GM12878 (cell line): Measurements from ENCODE around the gene COL24A1. TPM values are rescaled to one million over a fixed set of nuclear protein-coding genes. Genes with fewer than 3 reads are reported as not detected.

Source experiments
- ATAC-seq: fragments of 200-7000 bp; cut with Tn5 transposase; 3 replicates; pipeline ENCODE4 v1.9.1; 2020; ENCODE audit warnings: mild to moderate bottlenecking, moderate library complexity
- BruUV-seq: library from RNA; stranded (reverse); fragments of 400-500 nt; replicated peaks from 2 replicates; lab custom pipeline; 2021; lab: Mats Ljungman, UMichigan
- CTCF ChIA-PET: fragments of 300-600 bp; sonication (Branson Sonifier 250); formaldehyde crosslinking; extraction: SDS; loops from one replicate; lab custom pipeline; 2021; ENCODE audit warnings: inconsistent platforms; lab: Yijun Ruan, JAX
- POLR2A ChIA-PET: fragments of 350-600 bp; formaldehyde crosslinking; extraction: SDS; loops from one replicate; lab custom pipeline; 2021; ENCODE audit warnings: inconsistent platforms; lab: Charles Lee
- RAD21 ChIA-PET: fragments of 300-600 bp; sonication (Branson Sonifier 250); formaldehyde crosslinking; loops from one replicate; lab custom pipeline; 2023; ENCODE audit warnings: antibody characterized with exemption; ENCODE audit not compliant: unreplicated experiment; lab: Charles Lee
- SMC1A ChIA-PET: fragments of 300-600 bp; sonication (Branson Sonifier 250); formaldehyde crosslinking; loops from one replicate; lab custom pipeline; 2023; ENCODE audit not compliant: unreplicated experiment, uncharacterized antibody; lab: Charles Lee
- DNase-seq: peaks from one replicate; pipeline ENCODE4 v3.0.0-alpha.2; 2011; ENCODE audit warnings: low read depth, low spot score
- FAIRE-seq: peaks from 3 replicates; lab custom pipeline; 2011; peaks lifted over from hg19 to GRCh38; lab: Jason Lieb, UNC
- H2AFZ ChIP-seq: 2 replicates; pipeline ENCODE4 v1.6.0; 2011; ENCODE audit warnings: low read depth, low read length, control low read depth; ENCODE audit not compliant: control insufficient read depth
- H3K27ac ChIP-seq: 2 replicates; pipeline ENCODE4 v1.5.1; 2011; ENCODE audit warnings: control low read depth; ENCODE audit not compliant: control insufficient read depth, insufficient read depth
- H3K27me3 ChIP-seq, 2 experiments: replicated peaks in 1 of 2; 2 replicates each; pipeline versions ENCODE4 v1.6.0 to v1.6.1; 2011; ENCODE audit warnings: low read length in 1 of 2; ENCODE audit not compliant: control insufficient read depth in 2 of 2, insufficient read depth in 2 of 2
- H3K36me3 ChIP-seq, 2 experiments: 2 replicates each; pipeline ENCODE4 v1.5.1; 2011; ENCODE audit warnings: low read length in 1 of 2; ENCODE audit not compliant: control insufficient read depth in 2 of 2, insufficient read depth in 2 of 2
- H3K4me1 ChIP-seq: 2 replicates; pipeline ENCODE4 v1.6.1; 2011; ENCODE audit warnings: mild to moderate bottlenecking, low read length, moderate library complexity, mixed read lengths; ENCODE audit not compliant: control insufficient read depth, insufficient read depth
- H3K4me2 ChIP-seq: 2 replicates; pipeline ENCODE4 v1.6.0; 2011; ENCODE audit warnings: control low read depth; ENCODE audit not compliant: control insufficient read depth, insufficient read depth
- H3K4me3 ChIP-seq: fragments of 200-600 bp; sonication (generic); 2 replicates; pipeline ENCODE4 v1.5.1; 2016
- H3K79me2 ChIP-seq: 2 replicates; pipeline ENCODE4 v1.6.0; 2011; ENCODE audit warnings: low read length; ENCODE audit not compliant: control insufficient read depth, insufficient read depth
- H3K9ac ChIP-seq: 2 replicates; pipeline ENCODE4 v1.8.0; 2011; ENCODE audit warnings: low read length, control low read depth, mixed read lengths; ENCODE audit not compliant: control insufficient read depth, insufficient read depth
- H3K9me3 ChIP-seq: replicated peaks from 3 replicates; pipeline ENCODE4 v1.5.1; 2011; ENCODE audit warnings: mild to moderate bottlenecking, low read length; ENCODE audit not compliant: control insufficient read depth, insufficient read depth
- H4K20me1 ChIP-seq: 2 replicates; pipeline ENCODE4 v1.6.0; 2011; ENCODE audit not compliant: control insufficient read depth, insufficient read depth
- CBFB ChIP-seq: IDR thresholded peaks from 2 replicates; pipeline ENCODE4 v1.6.1; 2016; ENCODE audit warnings: antibody characterized with exemption, low read depth
- IKZF1 ChIP-seq: fragments of 450-650 bp; conservative IDR thresholded peaks from 2 replicates; pipeline ENCODE4 v1.6.1; 2017; ENCODE audit warnings: antibody characterized with exemption, mild to moderate bottlenecking
- MTA3 ChIP-seq: IDR thresholded peaks from 2 replicates; pipeline ENCODE4 v1.6.1; 2012; ENCODE audit warnings: low read length, inconsistent platforms, borderline replicate concordance
- MYB ChIP-seq: fragments of 150-350 bp; IDR thresholded peaks from 2 replicates; pipeline ENCODE4 v1.6.1; 2014; ENCODE audit warnings: mild to moderate bottlenecking, low read depth, low read length, borderline replicate concordance
- TARDBP ChIP-seq: IDR thresholded peaks from 2 replicates; pipeline ENCODE4 v1.6.1; 2016; ENCODE audit warnings: borderline replicate concordance
- ZNF274 ChIP-seq: IDR thresholded peaks from one replicate; pipeline ENCODE4 v1.8.0; 2011; ENCODE audit not compliant: insufficient read length, insufficient read depth
- in situ Hi-C: fragments of 300-500 bp; cut with MboI; formaldehyde crosslinking; loops from 9 replicates; pipeline ENCODE4 v1.14.3; 2018; ENCODE audit warnings: mixed read lengths
- intact Hi-C: fragments of 100-400 bp; cut with micrococcal nuclease; formaldehyde crosslinking; loops from one replicate; pipeline ENCODE4 v1.14.2; 2022; ENCODE audit not compliant: unreplicated experiment
- polyA plus RNA-seq, 11 experiments: library from polyadenylated mRNA; depleted of rRNA in 4 of 11; unstranded in 6 of 11; stranded (reverse) in 5 of 11; fragments of >200 nt; fragmentation: Nextera tagmentation in 4 of 11; fragmentation: Illumina TruSeq in 1 of 11; extraction: Ambion mirVana in 4 of 11; extraction: Trizol in 1 of 11; gene quantifications; 1 replicate in 1 of 11; 2 replicates in 10 of 11; pipeline versions ENCODE4 v1.2.1 to v1.2.3, GENCODE V29; 2011 to 2016; ENCODE audit warnings: inconsistent platforms in 2 of 11, missing spikeins in 2 of 11, low read depth in 1 of 11
- total RNA-seq, 4 experiments: library from RNA; depleted of rRNA in 3 of 4; stranded (reverse); fragments of >200 nt in 3 of 4; fragmentation: Illumina TruSeq in 1 of 4; extraction: Trizol in 1 of 4; gene quantifications; 2 replicates each; pipeline versions ENCODE4 v1.2.1 to v1.2.3, GENCODE V29; 2013 to 2021
- TF ChIP-seq, protein P1 (sequence below): fragments of 450-650 bp; formaldehyde crosslinking; IDR thresholded peaks from 2 replicates; pipeline ENCODE4 v1.5.0; 2022; ENCODE audit warnings: mild to moderate bottlenecking, missing genetic modification characterization
- TF ChIP-seq, protein P2 (sequence below): IDR thresholded peaks from 2 replicates; pipeline ENCODE4 v1.6.1; 2012; ENCODE audit warnings: mild to moderate bottlenecking, low read depth, low read length
- TF ChIP-seq, protein P3 (sequence below): IDR thresholded peaks from 2 replicates; pipeline ENCODE4 v1.6.1; 2011; ENCODE audit warnings: borderline replicate concordance, low read depth, mild to moderate bottlenecking, moderate library complexity, low read length; ENCODE audit not compliant: insufficient read depth, poor library complexity, severe bottlenecking

Gene COL24A1
- total and polyA plus RNA-seq, 10 of the 15 experiments (the other 5 are each of a cell fraction or from before 2014, with no cell fraction given) = 0.19 to 4.1 (median 2.0) TPM

DNA sequence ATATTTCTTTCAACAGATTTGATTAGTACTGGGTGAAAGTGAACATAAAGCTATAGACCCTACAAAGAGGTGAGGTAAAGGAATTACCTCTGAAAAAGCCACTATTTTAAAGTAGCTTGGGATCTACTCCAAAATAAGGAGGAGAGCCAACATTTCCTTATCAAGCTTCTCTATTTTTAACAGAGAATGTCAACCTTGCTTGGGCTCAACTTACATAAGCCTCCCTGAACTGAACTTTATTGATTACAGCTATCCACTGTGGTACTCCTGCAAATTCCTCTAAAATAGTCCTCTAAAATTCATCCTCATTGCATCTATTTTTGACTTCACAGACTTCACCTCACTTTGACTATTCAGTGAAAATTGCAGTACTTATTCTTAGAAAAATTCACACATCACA is 458.7 kb downstream of the COL24A1 start:
- no peak overlapping the region for H3K9ac ChIP-seq
- FAIRE-seq (peak; percentile 66), ATAC-seq (no peak), DNase-seq (no peak)
- no peaks in the 10 kb centered on the region for H4K20me1 ChIP-seq
- H3K4me2 ChIP-seq = no peak overlapping the region
- no TSS peak for BruUV-seq
- no peaks in the 10 kb centered on the region for H3K4me1 ChIP-seq
- no peak overlapping the region for H3K27ac ChIP-seq
- H3K79me2 ChIP-seq = peaks cover 3% of the 10 kb centered on the region
- in situ Hi-C loops (loop anchor here (10.0 kb wide), 1 partner anchor 393 kb away; no protein-coding TSS in a partner anchor), intact Hi-C loops (loop anchor here (10.0 kb wide), 1 partner anchor 393 kb away; no protein-coding TSS in a partner anchor)
- no peak overlapping the region for H3K4me3 ChIP-seq
- H3K9me3 ChIP-seq = no peaks in the 10 kb centered on the region; the same call in 2 of the 3 replicates
- TF ChIP-seq MTA3 (no peak), IKZF1 (no peak), MYB (no peak), CBFB (no peak), TARDBP (no peak), ZNF274 (no peak)
- TF ChIP-seq, protein P1, sequence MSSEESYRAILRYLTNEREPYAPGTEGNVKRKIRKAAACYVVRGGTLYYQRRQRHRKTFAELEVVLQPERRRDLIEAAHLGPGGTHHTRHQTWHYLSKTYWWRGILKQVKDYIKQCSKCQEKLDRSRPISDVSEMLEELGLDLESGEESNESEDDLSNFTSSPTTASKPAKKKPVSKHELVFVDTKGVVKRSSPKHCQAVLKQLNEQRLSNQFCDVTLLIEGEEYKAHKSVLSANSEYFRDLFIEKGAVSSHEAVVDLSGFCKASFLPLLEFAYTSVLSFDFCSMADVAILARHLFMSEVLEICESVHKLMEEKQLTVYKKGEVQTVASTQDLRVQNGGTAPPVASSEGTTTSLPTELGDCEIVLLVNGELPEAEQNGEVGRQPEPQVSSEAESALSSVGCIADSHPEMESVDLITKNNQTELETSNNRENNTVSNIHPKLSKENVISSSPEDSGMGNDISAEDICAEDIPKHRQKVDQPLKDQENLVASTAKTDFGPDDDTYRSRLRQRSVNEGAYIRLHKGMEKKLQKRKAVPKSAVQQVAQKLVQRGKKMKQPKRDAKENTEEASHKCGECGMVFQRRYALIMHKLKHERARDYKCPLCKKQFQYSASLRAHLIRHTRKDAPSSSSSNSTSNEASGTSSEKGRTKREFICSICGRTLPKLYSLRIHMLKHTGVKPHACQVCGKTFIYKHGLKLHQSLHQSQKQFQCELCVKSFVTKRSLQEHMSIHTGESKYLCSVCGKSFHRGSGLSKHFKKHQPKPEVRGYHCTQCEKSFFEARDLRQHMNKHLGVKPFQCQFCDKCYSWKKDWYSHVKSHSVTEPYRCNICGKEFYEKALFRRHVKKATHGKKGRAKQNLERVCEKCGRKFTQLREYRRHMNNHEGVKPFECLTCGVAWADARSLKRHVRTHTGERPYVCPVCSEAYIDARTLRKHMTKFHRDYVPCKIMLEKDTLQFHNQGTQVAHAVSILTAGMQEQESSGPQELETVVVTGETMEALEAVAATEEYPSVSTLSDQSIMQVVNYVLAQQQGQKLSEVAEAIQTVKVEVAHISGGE (CRISPR knock-in tag) = no peak
- TF ChIP-seq, protein P2, sequence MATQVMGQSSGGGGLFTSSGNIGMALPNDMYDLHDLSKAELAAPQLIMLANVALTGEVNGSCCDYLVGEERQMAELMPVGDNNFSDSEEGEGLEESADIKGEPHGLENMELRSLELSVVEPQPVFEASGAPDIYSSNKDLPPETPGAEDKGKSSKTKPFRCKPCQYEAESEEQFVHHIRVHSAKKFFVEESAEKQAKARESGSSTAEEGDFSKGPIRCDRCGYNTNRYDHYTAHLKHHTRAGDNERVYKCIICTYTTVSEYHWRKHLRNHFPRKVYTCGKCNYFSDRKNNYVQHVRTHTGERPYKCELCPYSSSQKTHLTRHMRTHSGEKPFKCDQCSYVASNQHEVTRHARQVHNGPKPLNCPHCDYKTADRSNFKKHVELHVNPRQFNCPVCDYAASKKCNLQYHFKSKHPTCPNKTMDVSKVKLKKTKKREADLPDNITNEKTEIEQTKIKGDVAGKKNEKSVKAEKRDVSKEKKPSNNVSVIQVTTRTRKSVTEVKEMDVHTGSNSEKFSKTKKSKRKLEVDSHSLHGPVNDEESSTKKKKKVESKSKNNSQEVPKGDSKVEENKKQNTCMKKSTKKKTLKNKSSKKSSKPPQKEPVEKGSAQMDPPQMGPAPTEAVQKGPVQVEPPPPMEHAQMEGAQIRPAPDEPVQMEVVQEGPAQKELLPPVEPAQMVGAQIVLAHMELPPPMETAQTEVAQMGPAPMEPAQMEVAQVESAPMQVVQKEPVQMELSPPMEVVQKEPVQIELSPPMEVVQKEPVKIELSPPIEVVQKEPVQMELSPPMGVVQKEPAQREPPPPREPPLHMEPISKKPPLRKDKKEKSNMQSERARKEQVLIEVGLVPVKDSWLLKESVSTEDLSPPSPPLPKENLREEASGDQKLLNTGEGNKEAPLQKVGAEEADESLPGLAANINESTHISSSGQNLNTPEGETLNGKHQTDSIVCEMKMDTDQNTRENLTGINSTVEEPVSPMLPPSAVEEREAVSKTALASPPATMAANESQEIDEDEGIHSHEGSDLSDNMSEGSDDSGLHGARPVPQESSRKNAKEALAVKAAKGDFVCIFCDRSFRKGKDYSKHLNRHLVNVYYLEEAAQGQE = no peak
- TF ChIP-seq, protein P3, sequence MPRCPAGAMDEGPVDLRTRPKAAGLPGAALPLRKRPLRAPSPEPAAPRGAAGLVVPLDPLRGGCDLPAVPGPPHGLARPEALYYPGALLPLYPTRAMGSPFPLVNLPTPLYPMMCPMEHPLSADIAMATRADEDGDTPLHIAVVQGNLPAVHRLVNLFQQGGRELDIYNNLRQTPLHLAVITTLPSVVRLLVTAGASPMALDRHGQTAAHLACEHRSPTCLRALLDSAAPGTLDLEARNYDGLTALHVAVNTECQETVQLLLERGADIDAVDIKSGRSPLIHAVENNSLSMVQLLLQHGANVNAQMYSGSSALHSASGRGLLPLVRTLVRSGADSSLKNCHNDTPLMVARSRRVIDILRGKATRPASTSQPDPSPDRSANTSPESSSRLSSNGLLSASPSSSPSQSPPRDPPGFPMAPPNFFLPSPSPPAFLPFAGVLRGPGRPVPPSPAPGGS = no peak
- ChIA-PET RAD21 (interaction anchor here (0.6 kb wide), 1 partner anchor 36 kb away, joined by 3 read pairs; no protein-coding TSS in a partner anchor), POLR2A (interaction anchor here (1.1 kb wide), 1 partner anchor 9 kb away, joined by 3 read pairs; no protein-coding TSS in a partner anchor), SMC1A (interaction anchor here (1.0 kb wide), 1 partner anchor 22 kb away, joined by 3 read pairs; no protein-coding TSS in a partner anchor), CTCF (no interaction called here)
- H3K36me3 ChIP-seq = peaks cover 0 to 4% of the 10 kb centered on the region in 2 experiments; a peak in 3 of 4 replicates
- H3K27me3 ChIP-seq = no peaks in the 10 kb centered on the region
- H2AFZ ChIP-seq = no peak overlapping the region
